Head of caudate nucleus (tissue), 42 donors: Measurements from ENCODE around the gene KRTAP19-8.

Experiments used
- DNase-seq, 42 donors: peaks; one replicate each; pipeline versions ENCODE4 v3.0.0 to v3.0.0-alpha.2; 2020 to 2021; ENCODE audit warnings: mixed read lengths in 7 of 42
- intact Hi-C: fragments of 100-400 bp; cut with DNase I; formaldehyde crosslinking; loops from one replicate; pipeline ENCODE4 v1.15.0; 2022

The KRTAP19-8 gene

GRCh38 chr21:31038376-31038775, at the start of gene KRTAP19-8:
Gene KRTAP19-8 (minus strand): TSS chr21:31038476. CDS start chr21:31038443, 33 bp downstream.
- intact Hi-C loops: no loop called here
- DNase-seq: no peak

- DNase-seq: no peak
- intact Hi-C loops: loop anchor here (10.0 kb wide), 1 partner anchor 1043 kb away; no protein-coding TSS in a partner anchor
These were observed 49.6 kb upstream of the KRTAP19-8 start for GRCh38 chr21:31087639-31088473.

GRCh38 chr21:31084689-31085088, 46.4 kb upstream of the KRTAP19-8 start:
- intact Hi-C loops: loop anchor here (10.0 kb wide), 1 partner anchor 1040 kb away; no protein-coding TSS in a partner anchor
- DNase-seq: no peak

- DNase-seq: no peak
- intact Hi-C loops: no loop called here
These were observed 40.5 kb upstream of the KRTAP19-8 start for GRCh38 chr21:31078796-31079195.

GRCh38 chr21:31078216-31078615, 39.9 kb upstream of the KRTAP19-8 start:
- no peak for DNase-seq
- intact Hi-C loops: no loop called here

GRCh38 chr21:31075848-31076247, 37.6 kb upstream of the KRTAP19-8 start:
- DNase-seq: no peak
- intact Hi-C loops: no loop called here

- intact Hi-C loops: no loop called here
- DNase-seq: no peak
These were observed 34.3 kb upstream of the KRTAP19-8 start for GRCh38 chr21:31072533-31072932.

- intact Hi-C loops: no loop called here
- no peak for DNase-seq
These were observed 26.5 kb upstream of the KRTAP19-8 start for GRCh38 chr21:31064803-31065202.

GRCh38 chr21:31052489-31053142, 14.3 kb upstream of the KRTAP19-8 start:
- DNase-seq: no peak
- intact Hi-C loops: no loop called here

- intact Hi-C loops: no loop called here
- no peak for DNase-seq
These were observed 12.4 kb upstream of the KRTAP19-8 start for GRCh38 chr21:31050577-31051157.

GRCh38 chr21:31045841-31046240, 7.6 kb upstream of the KRTAP19-8 start:
- intact Hi-C loops: no loop called here

GRCh38 chr21:31043471-31043870, 5.2 kb upstream of the KRTAP19-8 start:
- no peak for DNase-seq
- intact Hi-C loops: no loop called here

More at GRCh38 chr21:31045841-31046240, 7.6 kb upstream of the KRTAP19-8 start:
- no peak for DNase-seq

- intact Hi-C loops: no loop called here
- DNase-seq: no peak
These were observed 3.8 kb upstream of the KRTAP19-8 start for GRCh38 chr21:31042080-31042464.

GRCh38 chr21:31041295-31042079, 3.2 kb upstream of the KRTAP19-8 start:
- no peak for DNase-seq
- intact Hi-C loops: no loop called here

- DNase-seq: no peak
- intact Hi-C loops: no loop called here
These were observed 3.9 kb downstream of the KRTAP19-8 start for GRCh38 chr21:31034378-31034777.

GRCh38 chr21:31030367-31031106, 7.7 kb downstream of the KRTAP19-8 start:
- intact Hi-C loops: no loop called here
- DNase-seq: no peak

- intact Hi-C loops: no loop called here
- no peak for DNase-seq
These were observed 14.6 kb downstream of the KRTAP19-8 start for GRCh38 chr21:31023680-31024079.

GRCh38 chr21:31022306-31022705, 16.0 kb downstream of the KRTAP19-8 start:
- intact Hi-C loops: no loop called here
- no peak for DNase-seq

GRCh38 chr21:31018232-31018631, 20.0 kb downstream of the KRTAP19-8 start:
- intact Hi-C loops: no loop called here
- DNase-seq: no peak
